ENCODE data around the gene MORC2. TPM values are rescaled to one million over a fixed set of nuclear protein-coding genes. Genes with fewer than 3 reads are reported as not detected.

MORC2 gene
- total RNA-seq, 4 donors from 2014 or later = 20.2 to 31.2 (median 27.7) TPM

- Histone ChIP-seq H3K27me3 (no peaks in the 10 kb centered on the region), H3K36me3 (peaks cover 7 to 38% of the 10 kb centered on the region in 2 donors), H3K4me1 (peaks cover 55 to 56% of the 10 kb centered on the region in 2 donors), H3K27ac (peak overlapping the region; percentile 89 to 98 (median 98)), H3K4me3 (peak overlapping the region; percentile 61 to 95 (median 88)), H3K9me3 (no peaks in the 10 kb centered on the region)
- DNase-seq (no peak), ATAC-seq (no peak)
- TF ChIP-seq POLR2A (IDR thresholded peaks at IDR 0.05) (no peak), CTCF (IDR thresholded peaks at IDR 0.05 in 4 of 5, conservative IDR thresholded peaks at IDR 0.05 in 1 of 5) (no peak)
- intact Hi-C loops (cut with DNase I; ENCODE audit: low total_unique reads) (no loop called here), in situ Hi-C loops (cut with MboI; ENCODE audit: low sequenced_read_pairs in 4 of 4) (loop anchor here in 1 of 4 donors (10.0 kb wide), 1 partner anchor 114 kb away; the partner anchor contains the start of gene SMTN)
These were observed 1.8 kb upstream of the MORC2 start for GRCh38 chr22:30970356-30970746.

- DNase-seq = peak in 1 of 2 donors; percentile 27
- in situ Hi-C loops (cut with MboI; ENCODE audit: low sequenced_read_pairs in 4 of 4) = loop anchor here in 3 of 4 donors (10.0 kb wide), 1 partner anchor 115 kb away; the partner anchor contains the start of gene SMTN (in 3 of the 3)
These were observed 1.2 kb upstream of the MORC2 start for GRCh38 chr22:30969532-30970355.

GRCh38 chr22:30968924-30969531 lies 454 bp upstream of the MORC2 start, which contains the start of gene TUG1:
Gene TUG1 (plus strand): TSS chr22:30969265.
- Histone ChIP-seq H3K27me3 (no peaks in the 10 kb centered on the region), H3K36me3 (peaks cover 7 to 26% of the 10 kb centered on the region in 2 donors), H3K9me3 (no peaks in the 10 kb centered on the region), H3K4me1 (peaks cover 67 to 69% of the 10 kb centered on the region in 2 donors), H3K4me3 (peak within 1 kb of the TSS; percentile 61 to 95 (median 88)), H3K27ac (peak within 1 kb of the TSS; percentile 89 to 98 (median 98))
- ATAC-seq (peak; percentile 91 to 94), DNase-seq (peak; percentile 99)
- intact Hi-C loops (cut with DNase I; ENCODE audit: low total_unique reads) (loop anchor here (1.0 to 5.0 kb wide), 5 partner anchors 112 to 334 kb away; partner anchors contain the start of genes LIMK2, RNF185, SLC35E4 and SMTN), in situ Hi-C loops (cut with MboI; ENCODE audit: low sequenced_read_pairs in 4 of 4) (loop anchor here in 2 of 4 donors (10.0 kb wide), 1 partner anchor 116 kb away; the partner anchor contains the start of gene SMTN (in 2 of the 2))
- peak; percentile 93 to 97 for TF ChIP-seq POLR2A (IDR thresholded peaks at IDR 0.05)
- TF ChIP-seq CTCF (IDR thresholded peaks at IDR 0.05 in 4 of 5, conservative IDR thresholded peaks at IDR 0.05 in 1 of 5) = peak in 2 of 5 experiments; percentile 32 to 33

More at GRCh38 chr22:30969532-30970355, 1.2 kb upstream of the MORC2 start:
- TF ChIP-seq CTCF (IDR thresholded peaks at IDR 0.05 in 4 of 5, conservative IDR thresholded peaks at IDR 0.05 in 1 of 5) = peak in 2 of 5 experiments; percentile 22 to 34
- no peak for TF ChIP-seq POLR2A (IDR thresholded peaks at IDR 0.05)
- H3K4me3 ChIP-seq = peak overlapping the region; percentile 61 to 95 (median 88)
- no peaks in the 10 kb centered on the region for H3K9me3 ChIP-seq
- H3K27ac ChIP-seq = peak overlapping the region; percentile 89 to 98 (median 98)
- peaks cover 60 to 62% of the 10 kb centered on the region in 2 donors for H3K4me1 ChIP-seq
- intact Hi-C loops (cut with DNase I; ENCODE audit: low total_unique reads) = loop anchor here (1.0 to 5.0 kb wide), 5 partner anchors 112 to 334 kb away; partner anchors contain the start of genes LIMK2, RNF185, SLC35E4 and SMTN
- H3K36me3 ChIP-seq = peaks cover 7 to 32% of the 10 kb centered on the region in 2 donors
- ATAC-seq = peak; percentile 24 to 48
- H3K27me3 ChIP-seq = no peaks in the 10 kb centered on the region

- Histone ChIP-seq H3K36me3 (no peaks in the 10 kb centered on the region), H3K27me3 (no peaks in the 10 kb centered on the region), H3K9me3 (no peaks in the 10 kb centered on the region), H3K4me3 (no peak overlapping the region), H3K4me1 (peaks cover 43 to 45% of the 10 kb centered on the region in 2 donors), H3K27ac (peak overlapping the region in 2 of 4 donors; percentile 3 to 25)
- intact Hi-C loops (cut with DNase I; ENCODE audit: low total_unique reads) = loop anchor here (5.0 kb wide), 2 partner anchors 197 to 247 kb away; partner anchors contain the start of genes LIMK2 and RNF185
- in situ Hi-C loops (cut with MboI; ENCODE audit: low sequenced_read_pairs in 4 of 4) = loop anchor here in 2 of 4 donors (10.0 kb wide), 1 partner anchor 120 kb away; the partner anchor contains the start of gene SMTN (in 2 of the 2)
- ATAC-seq (no peak), DNase-seq (no peak)
- TF ChIP-seq CTCF (IDR thresholded peaks at IDR 0.05 in 4 of 5, conservative IDR thresholded peaks at IDR 0.05 in 1 of 5) (no peak), POLR2A (IDR thresholded peaks at IDR 0.05) (no peak)
These were observed 3.7 kb downstream of the MORC2 start for GRCh38 chr22:30964858-30965257.

All from gastrocnemius medialis (tissue), 4 donors.